Endothelial cell of umbilical vein (primary cell): ENCODE measurements around the gene BACH2. TPM values are rescaled to one million over a fixed set of nuclear protein-coding genes. Genes with fewer than 3 reads are reported as not detected.

ENCODE experiments used
- BruUV-seq: library from RNA; stranded (reverse); fragments of 400-500 nt; replicated peaks from 2 replicates; lab custom pipeline; 2021; lab: Mats Ljungman, UMichigan
- CTCF ChIA-PET: fragments of 300-600, 350-600 bp; sonication (Branson Sonifier 250); formaldehyde crosslinking; loops from one replicate; lab custom pipeline; 2021; ENCODE audit warnings: antibody characterized with exemption, inconsistent platforms; lab: Charles Lee
- POLR2A ChIA-PET: fragments of 300-600, 350-600 bp; sonication (Branson Sonifier 250); formaldehyde crosslinking; loops from one replicate; lab custom pipeline; 2021; ENCODE audit warnings: antibody characterized with exemption, inconsistent platforms; lab: Charles Lee
- DNase-seq: peaks from one replicate; pipeline ENCODE4 v3.0.0-alpha.2; 2011; ENCODE audit warnings: low read depth, low spot score
- FAIRE-seq: peaks from 2 replicates; lab custom pipeline; 2011; peaks lifted over from hg19 to GRCh38; lab: Jason Lieb, UNC
- H2AFZ ChIP-seq: 2 replicates; pipeline ENCODE4 v1.6.0; 2012; ENCODE audit warnings: low read depth, low read length, control low read depth, inconsistent platforms
- H3K27ac ChIP-seq: 2 replicates; pipeline ENCODE4 v1.5.1; 2011; ENCODE audit warnings: low read depth, mild to moderate bottlenecking, control low read depth, low read length, moderate library complexity; ENCODE audit not compliant: insufficient read depth
- H3K27me3 ChIP-seq, 2 experiments: 2 replicates each; pipeline versions ENCODE4 v1.6.0 to v1.6.1; 2011; ENCODE audit warnings: low read length in 2 of 2, mixed read lengths in 1 of 2; ENCODE audit not compliant: control insufficient read depth in 2 of 2, insufficient read depth in 2 of 2
- H3K36me3 ChIP-seq, 2 experiments: 2 replicates in 1 of 2; 3 replicates in 1 of 2; pipeline ENCODE4 v1.5.1; 2011; ENCODE audit warnings: low read length in 2 of 2, mild to moderate bottlenecking in 1 of 2, moderate library complexity in 1 of 2; ENCODE audit not compliant: control insufficient read depth in 2 of 2, insufficient read depth in 2 of 2; ENCODE audit errors: extremely low read depth in 1 of 2
- H3K4me1 ChIP-seq: 3 replicates; pipeline ENCODE4 v1.5.1; 2011; ENCODE audit warnings: mild to moderate bottlenecking, low read length; ENCODE audit not compliant: control insufficient read depth, insufficient read depth; ENCODE audit errors: extremely low read depth
- H3K4me2 ChIP-seq: 2 replicates; pipeline ENCODE4 v1.6.1; 2011; ENCODE audit warnings: low read length, control low read depth, mixed read lengths; ENCODE audit not compliant: insufficient read depth
- H3K4me3 ChIP-seq, 3 experiments: fragments of 200-600 bp in 1 of 3; sonication (generic), shearing (Covaris generic) in 1 of 3; replicated peaks in 1 of 3; 2 replicates each; pipeline ENCODE4 v1.5.1; 2011 to 2016; ENCODE audit warnings: control low read depth in 3 of 3, low read length in 3 of 3, mild to moderate bottlenecking in 2 of 3, inconsistent platforms in 1 of 3, low read depth in 1 of 3, moderate library complexity in 1 of 3; ENCODE audit not compliant: insufficient read depth in 1 of 3
- H3K79me2 ChIP-seq: 2 replicates; pipeline ENCODE4 v1.6.0; 2012; ENCODE audit warnings: low read length, inconsistent platforms; ENCODE audit not compliant: control insufficient read depth, insufficient read depth
- H3K9ac ChIP-seq: replicated peaks from 2 replicates; pipeline ENCODE3; 2011; ENCODE audit warnings: low read length, control low read depth; ENCODE audit not compliant: insufficient read depth; ENCODE audit errors: extremely low read depth
- H3K9me1 ChIP-seq: replicated peaks from 3 replicates; pipeline ENCODE4 v1.6.0; 2011; ENCODE audit warnings: mild to moderate bottlenecking, low read length; ENCODE audit not compliant: control insufficient read depth, insufficient read depth; ENCODE audit errors: extremely low read depth
- H3K9me3 ChIP-seq: replicated peaks from 2 replicates; pipeline ENCODE4 v1.5.1; 2012; ENCODE audit warnings: low read length, inconsistent platforms; ENCODE audit not compliant: control insufficient read depth, insufficient read depth
- H4K20me1 ChIP-seq: replicated peaks from 2 replicates; pipeline ENCODE3; 2011; ENCODE audit warnings: mild to moderate bottlenecking, low read length; ENCODE audit not compliant: control insufficient read depth, insufficient read depth; ENCODE audit errors: extremely low read depth
- CTCF ChIP-seq, 2 donors: IDR thresholded peaks; 1 replicate in 1 of 2; 2 replicates in 1 of 2; pipeline ENCODE4 v1.5.1; 2011; ENCODE audit warnings: low read length in 2 of 2, mild to moderate bottlenecking in 2 of 2, moderate library complexity in 2 of 2, control low read depth in 1 of 2, inconsistent platforms in 1 of 2, low read depth in 1 of 2; ENCODE audit not compliant: insufficient read depth in 1 of 2; ENCODE audit errors: extremely low read depth in 1 of 2
- EZH2 ChIP-seq: IDR thresholded peaks from 2 replicates; pipeline ENCODE4 v1.6.1; 2012; ENCODE audit warnings: borderline replicate concordance, low read depth, mild to moderate bottlenecking, moderate library complexity, low read length, inconsistent platforms; ENCODE audit not compliant: severe bottlenecking
- FOS ChIP-seq: IDR thresholded peaks from 2 replicates; pipeline ENCODE4 v1.6.1; 2011; ENCODE audit warnings: mild to moderate bottlenecking, low read length, moderate library complexity, borderline replicate concordance; ENCODE audit not compliant: insufficient read depth
- GATA2 ChIP-seq: IDR thresholded peaks from 2 replicates; pipeline ENCODE4 v1.7.0; 2011; ENCODE audit warnings: low read depth, mild to moderate bottlenecking, moderate library complexity, mixed read lengths, low read length; ENCODE audit not compliant: insufficient read length, insufficient read depth
- JUN ChIP-seq: IDR thresholded peaks from 2 replicates; pipeline ENCODE4 v1.6.1; 2011; ENCODE audit warnings: borderline replicate concordance, low read depth; ENCODE audit not compliant: insufficient read length, insufficient read depth
- MAX ChIP-seq: IDR thresholded peaks from 2 replicates; pipeline ENCODE4 v1.6.1; 2011; ENCODE audit not compliant: insufficient read depth, insufficient read length
- MYC ChIP-seq: IDR thresholded peaks from one replicate; pipeline ENCODE4 v1.6.1; 2011; ENCODE audit warnings: mild to moderate bottlenecking, low read depth, low read length
- POLR2A ChIP-seq: IDR thresholded peaks from 2 replicates; pipeline ENCODE4 v1.6.1; 2012; ENCODE audit warnings: low read depth, mild to moderate bottlenecking, control low read depth, low read length
- POLR2AphosphoS5 ChIP-seq: IDR thresholded peaks from 2 replicates; pipeline ENCODE4 v1.6.1; 2012; ENCODE audit warnings: low read depth, mild to moderate bottlenecking, control low read depth, low read length, moderate library complexity; ENCODE audit not compliant: insufficient read depth
- dilution Hi-C: fragments of 300-500 bp; cut with MboI; formaldehyde crosslinking; loops from one replicate; pipeline ENCODE4 v1.15.0; 2019; ENCODE audit warnings: low sequenced_read_pairs; ENCODE audit not compliant: extremely low pct_ligation_motif_present
- intact Hi-C: fragments of 100-400 bp; cut with micrococcal nuclease; formaldehyde crosslinking; loops from one replicate; pipeline ENCODE4 v1.10.0; 2022
- polyA plus RNA-seq, 4 experiments: library from polyadenylated mRNA; depleted of rRNA in 3 of 4; stranded (reverse) in 3 of 4; unstranded in 1 of 4; fragments of >200 nt; gene quantifications; 2 replicates each; pipeline versions ENCODE4 v1.2.1 to v1.2.3, GENCODE V29; 2011 to 2012; ENCODE audit warnings: missing spikeins in 1 of 4
- total RNA-seq: library from RNA; stranded (reverse); gene quantifications from 2 replicates; pipeline ENCODE4 v1.2.3, GENCODE V29; 2021

Gene BACH2
- total and polyA plus RNA-seq, 2 donors (not counting 3 experiments of a cell fraction or from before 2014, with no cell fraction given) = 1.7 to 5.6 TPM

GRCh38 chr6:90156861-90157260 lies 139.8 kb downstream of the BACH2 start:
- intact Hi-C loops = no loop called here
- ChIA-PET POLR2A (no interaction called here), CTCF (interaction anchor here (0.9 kb wide), 1 partner anchor 216 kb away, joined by 4 read pairs; no protein-coding TSS in a partner anchor)
- no peak for DNase-seq
- Histone ChIP-seq H3K9me3 (no peaks in the 10 kb centered on the region), H3K36me3 (no peaks in the 10 kb centered on the region), H2AFZ (no peak overlapping the region), H3K9me1 (no peaks in the 10 kb centered on the region), H3K27ac (no peak overlapping the region), H4K20me1 (no peaks in the 10 kb centered on the region), H3K27me3 (peaks cover 0 to 4% of the 10 kb centered on the region in 2 experiments), H3K4me2 (no peak overlapping the region), H3K4me3 (no peak overlapping the region), H3K9ac (no peak overlapping the region), H3K4me1 (no peaks in the 10 kb centered on the region), H3K79me2 (no peaks in the 10 kb centered on the region)
- FAIRE-seq = no peak
- dilution Hi-C loops = no loop called here
- TF ChIP-seq JUN = no peak
- BruUV-seq = no TSS peak

DNA sequence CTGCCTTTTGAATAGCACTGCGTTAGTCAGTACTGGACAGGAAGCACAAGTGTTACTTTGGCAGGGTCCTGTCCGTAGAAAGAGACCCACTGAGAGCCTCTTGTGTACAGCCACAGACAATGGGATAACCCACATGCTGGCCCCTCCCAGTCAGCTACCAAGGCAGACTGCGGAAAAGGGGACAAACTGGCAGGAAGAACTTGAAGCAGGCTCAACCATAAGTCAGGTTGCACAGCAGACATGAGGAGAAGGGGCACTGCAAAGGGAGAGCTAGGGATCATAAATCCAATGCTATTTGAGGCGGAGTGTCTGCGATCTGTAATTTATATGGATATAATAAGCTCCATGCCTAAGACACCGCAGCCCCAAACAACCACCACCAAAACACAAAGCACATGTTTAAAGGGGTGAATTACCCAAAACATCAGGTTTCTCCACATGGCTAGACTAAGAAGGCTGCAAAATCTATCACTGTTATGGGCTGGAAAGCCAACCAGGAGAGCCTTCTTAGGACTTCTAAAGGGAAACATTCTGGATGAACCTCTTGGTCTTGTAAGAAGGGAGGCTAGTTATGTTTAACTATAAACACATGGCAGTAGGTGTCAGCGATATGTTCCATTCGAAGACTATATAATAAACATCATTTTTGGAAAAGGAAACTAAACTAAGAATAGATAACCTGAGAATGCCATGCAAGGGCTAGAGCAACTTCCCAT lies 141.7 kb downstream of the BACH2 start:
- no peaks in the 10 kb centered on the region for H3K4me1 ChIP-seq
- TF ChIP-seq CTCF (IDR thresholded peaks at IDR 0.05; ENCODE audit: extremely low read depth in 1 of 2, insufficient read depth in 1 of 2, low read depth in 1 of 2, low read length in 2 of 2) (no peak), FOS (no peak), MYC (no peak), JUN (no peak), POLR2AphosphoS5 (no peak), EZH2 (no peak), POLR2A (no peak), GATA2 (no peak), MAX (no peak)
- no peaks in the 10 kb centered on the region for H3K9me3 ChIP-seq
- H3K9me1 ChIP-seq = no peaks in the 10 kb centered on the region
- BruUV-seq = no TSS peak
- H2AFZ ChIP-seq = no peak overlapping the region
- FAIRE-seq (no peak), DNase-seq (no peak)
- H3K79me2 ChIP-seq = no peaks in the 10 kb centered on the region
- H3K27me3 ChIP-seq = peaks cover 0 to 3% of the 10 kb centered on the region in 2 experiments
- ChIA-PET POLR2A (no interaction called here), CTCF (no interaction called here)
- no peak overlapping the region for H3K27ac ChIP-seq
- H4K20me1 ChIP-seq = no peaks in the 10 kb centered on the region
- intact Hi-C loops (no loop called here), dilution Hi-C loops (no loop called here)
- H3K9ac ChIP-seq = no peak overlapping the region
- H3K4me2 ChIP-seq = no peak overlapping the region
- H3K36me3 ChIP-seq = no peaks in the 10 kb centered on the region
- no peak overlapping the region for H3K4me3 ChIP-seq
